Calu3 (cell line): ENCODE measurements around the gene ATG2A. TPM values are rescaled to one million over a fixed set of nuclear protein-coding genes. Genes with fewer than 3 reads are reported as not detected.

Source experiments
- BruUV-seq: library from RNA; stranded (reverse); fragments of 400-500 nt; replicated peaks from 2 replicates; lab custom pipeline; 2021; lab: Mats Ljungman, UMichigan
- CTCF ChIA-PET: fragments of 300-600 bp; sonication (Branson Sonifier 250); formaldehyde crosslinking; loops from one replicate; lab custom pipeline; 2022; ENCODE audit warnings: antibody characterized with exemption; lab: Charles Lee
- DNase-seq: peaks from one replicate; pipeline ENCODE4 v3.0.0; 2022
- H3K27ac Mint-ChIP-seq: one replicate; pipeline ENCODE4 v1.8.0; 2022; ENCODE audit warnings: mixed read lengths; ENCODE audit not compliant: unreplicated experiment
- H3K27me3 Mint-ChIP-seq: one replicate; pipeline ENCODE4 v1.8.0; 2022; ENCODE audit warnings: mixed read lengths; ENCODE audit not compliant: unreplicated experiment
- H3K36me3 Mint-ChIP-seq: one replicate; pipeline ENCODE4 v1.8.0; 2022; ENCODE audit warnings: mild to moderate bottlenecking, moderate library complexity, mixed read lengths; ENCODE audit not compliant: insufficient read depth, unreplicated experiment
- H3K4me1 Mint-ChIP-seq: one replicate; pipeline ENCODE4 v1.8.0; 2022; ENCODE audit warnings: mild to moderate bottlenecking, low read depth, mixed read lengths; ENCODE audit not compliant: unreplicated experiment
- H3K4me3 Mint-ChIP-seq: one replicate; pipeline ENCODE4 v1.8.0; 2022; ENCODE audit warnings: mild to moderate bottlenecking, low read depth, moderate library complexity, mixed read lengths; ENCODE audit not compliant: unreplicated experiment
- H3K9me3 Mint-ChIP-seq: one replicate; pipeline ENCODE4 v1.8.0; 2022; ENCODE audit warnings: low read depth, mixed read lengths; ENCODE audit not compliant: unreplicated experiment
- intact Hi-C: fragments of 100-400 bp; cut with micrococcal nuclease; formaldehyde crosslinking; loops from one replicate; pipeline ENCODE4 v1.10.0; 2022; ENCODE audit not compliant: unreplicated experiment
- total RNA-seq: library from RNA; stranded (reverse); gene quantifications from 2 replicates; pipeline ENCODE4 v1.2.3, GENCODE V29; 2022
- TF ChIP-seq, protein P1 (sequence below): fragments of 200-600 bp; IDR thresholded peaks from one replicate; pipeline ENCODE4 v1.8.0; 2022; ENCODE audit warnings: antibody characterized with exemption; ENCODE audit not compliant: unreplicated experiment

Gene ATG2A
- total RNA-seq, 1 experiment from 2014 or later, result 29.6 TPM

DNA sequence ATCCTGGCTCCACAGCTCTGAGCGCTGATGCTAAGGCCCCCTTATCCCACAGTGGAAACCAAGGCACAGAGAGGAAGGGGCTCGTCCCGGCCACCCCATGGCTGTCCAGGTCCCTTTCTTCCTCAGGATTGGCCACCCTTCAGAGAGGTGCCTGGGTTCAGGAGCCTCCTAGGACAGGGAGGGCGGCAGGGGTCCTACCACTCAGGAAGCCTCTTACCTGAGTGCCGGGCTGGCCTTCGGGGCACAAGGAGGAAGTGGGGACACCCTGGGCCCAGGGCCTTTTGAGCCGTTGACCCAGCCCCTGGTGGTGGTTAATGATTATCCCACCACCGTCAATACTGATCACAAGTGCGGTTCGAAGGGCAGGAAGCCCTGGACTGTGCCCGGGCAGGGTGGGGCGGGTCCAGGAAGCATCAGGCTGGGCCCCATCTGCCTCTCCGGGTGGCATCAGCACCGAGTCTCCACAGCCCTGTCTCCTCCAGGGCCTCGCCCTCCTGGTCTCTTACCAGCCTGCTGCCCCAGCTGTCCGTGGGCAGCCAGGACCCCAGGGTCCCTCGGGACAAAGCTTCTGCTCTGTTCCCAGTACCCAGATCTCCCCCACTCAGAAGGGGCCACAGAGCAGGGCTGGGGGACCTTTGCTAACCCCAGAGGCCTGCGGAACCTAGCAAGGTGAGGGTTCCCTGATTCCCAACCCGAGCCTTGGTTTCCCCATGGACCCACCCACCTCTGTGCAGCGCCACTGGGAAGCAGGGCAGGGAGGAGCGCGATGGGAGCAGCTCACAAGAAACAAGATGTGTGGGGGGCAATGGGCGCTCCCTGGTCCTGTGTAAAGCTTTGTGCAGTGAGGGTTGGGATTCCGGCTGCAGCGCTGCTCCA is 23.6 kb downstream of the ATG2A start:
- H3K4me1 Mint-ChIP-seq, result peaks cover 38% of the 10 kb centered on the region
- DNase-seq, result peak; percentile 81
- no peaks in the 10 kb centered on the region for H3K9me3 Mint-ChIP-seq
- CTCF ChIA-PET, result interaction anchor here (1.0 to 3.5 kb wide), 4 partner anchors 24 to 84 kb away, joined by 3 to 25 read pairs (median 4); no protein-coding TSS in a partner anchor
- TF ChIP-seq, protein P1, sequence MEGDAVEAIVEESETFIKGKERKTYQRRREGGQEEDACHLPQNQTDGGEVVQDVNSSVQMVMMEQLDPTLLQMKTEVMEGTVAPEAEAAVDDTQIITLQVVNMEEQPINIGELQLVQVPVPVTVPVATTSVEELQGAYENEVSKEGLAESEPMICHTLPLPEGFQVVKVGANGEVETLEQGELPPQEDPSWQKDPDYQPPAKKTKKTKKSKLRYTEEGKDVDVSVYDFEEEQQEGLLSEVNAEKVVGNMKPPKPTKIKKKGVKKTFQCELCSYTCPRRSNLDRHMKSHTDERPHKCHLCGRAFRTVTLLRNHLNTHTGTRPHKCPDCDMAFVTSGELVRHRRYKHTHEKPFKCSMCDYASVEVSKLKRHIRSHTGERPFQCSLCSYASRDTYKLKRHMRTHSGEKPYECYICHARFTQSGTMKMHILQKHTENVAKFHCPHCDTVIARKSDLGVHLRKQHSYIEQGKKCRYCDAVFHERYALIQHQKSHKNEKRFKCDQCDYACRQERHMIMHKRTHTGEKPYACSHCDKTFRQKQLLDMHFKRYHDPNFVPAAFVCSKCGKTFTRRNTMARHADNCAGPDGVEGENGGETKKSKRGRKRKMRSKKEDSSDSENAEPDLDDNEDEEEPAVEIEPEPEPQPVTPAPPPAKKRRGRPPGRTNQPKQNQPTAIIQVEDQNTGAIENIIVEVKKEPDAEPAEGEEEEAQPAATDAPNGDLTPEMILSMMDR, result no peak
- BruUV-seq, result no TSS peak
- H3K4me3 Mint-ChIP-seq, result peak overlapping the region; percentile 80
- intact Hi-C loops, result loop anchor here (2.0 kb wide), 1 partner anchor 39 kb away; no protein-coding TSS in a partner anchor
- peaks cover 65% of the 10 kb centered on the region for H3K36me3 Mint-ChIP-seq
- peak overlapping the region; percentile 20 for H3K27ac Mint-ChIP-seq
- no peaks in the 10 kb centered on the region for H3K27me3 Mint-ChIP-seq

DNA sequence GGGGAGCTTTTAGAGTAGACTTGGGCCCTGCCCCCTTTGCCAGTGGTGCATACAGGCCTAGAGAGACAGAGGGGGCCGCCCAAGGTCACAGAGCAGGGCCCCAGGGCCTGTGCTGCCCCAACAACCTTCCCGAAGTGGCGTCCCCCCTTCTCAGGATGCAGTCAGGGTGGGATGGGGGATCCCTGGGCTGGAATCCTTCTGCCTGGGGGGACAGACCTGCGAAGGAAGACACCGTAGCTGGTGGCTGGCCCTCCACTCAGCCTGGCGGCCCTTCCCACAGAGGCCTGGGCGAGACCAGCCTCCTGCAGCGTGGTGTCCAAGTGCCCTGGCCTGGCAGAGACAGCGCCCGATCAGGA is 24.2 kb downstream of the ATG2A start:
- Mint-ChIP-seq H3K4me3 (peak overlapping the region; percentile 80), H3K36me3 (peaks cover 70% of the 10 kb centered on the region), H3K27me3 (no peaks in the 10 kb centered on the region), H3K4me1 (peaks cover 44% of the 10 kb centered on the region), H3K27ac (no peak overlapping the region), H3K9me3 (no peaks in the 10 kb centered on the region)
- DNase-seq, result no peak
- CTCF ChIA-PET, result interaction anchor here (1.6 to 3.5 kb wide), 2 partner anchors 38 to 45 kb away, joined by 5 to 25 read pairs; no protein-coding TSS in a partner anchor
- TF ChIP-seq, protein P1, result no peak
- intact Hi-C loops, result no loop called here
- TSS peak; percentile 54 for BruUV-seq

DNA sequence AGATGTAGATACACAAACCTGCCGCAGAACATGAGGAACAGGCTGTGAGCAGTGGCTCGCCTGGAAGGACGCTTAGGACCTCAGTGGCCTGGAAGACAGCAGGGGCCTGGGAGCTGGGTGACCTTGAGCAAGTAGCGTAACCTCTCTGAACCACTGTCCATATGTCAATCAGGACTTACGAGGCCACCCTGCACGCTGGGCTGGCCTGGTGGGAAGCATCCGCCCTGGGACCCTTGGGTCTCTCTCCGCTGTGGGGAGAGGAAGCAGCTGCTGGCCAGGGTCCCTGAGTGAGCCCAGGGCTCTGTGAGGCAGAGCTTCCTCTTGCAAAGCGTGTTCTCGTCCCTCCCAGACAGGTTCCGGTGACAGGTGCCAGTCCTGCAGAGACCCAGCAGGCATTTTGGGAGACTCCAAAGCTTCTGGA is 24.6 kb downstream of the ATG2A start:
- peak overlapping the region; percentile 86 for H3K27ac Mint-ChIP-seq
- TF ChIP-seq, protein P1, result no peak
- no peaks in the 10 kb centered on the region for H3K9me3 Mint-ChIP-seq
- peaks cover 74% of the 10 kb centered on the region for H3K36me3 Mint-ChIP-seq
- no peaks in the 10 kb centered on the region for H3K27me3 Mint-ChIP-seq
- H3K4me1 Mint-ChIP-seq, result peaks cover 48% of the 10 kb centered on the region
- intact Hi-C loops, result no loop called here
- no peak for DNase-seq
- H3K4me3 Mint-ChIP-seq, result peak overlapping the region; percentile 80
- BruUV-seq, result no TSS peak
- CTCF ChIA-PET, result interaction anchor here (0.6 to 3.5 kb wide), 3 partner anchors 13 to 45 kb away, joined by 5 to 25 read pairs (median 11); no protein-coding TSS in a partner anchor

DNA sequence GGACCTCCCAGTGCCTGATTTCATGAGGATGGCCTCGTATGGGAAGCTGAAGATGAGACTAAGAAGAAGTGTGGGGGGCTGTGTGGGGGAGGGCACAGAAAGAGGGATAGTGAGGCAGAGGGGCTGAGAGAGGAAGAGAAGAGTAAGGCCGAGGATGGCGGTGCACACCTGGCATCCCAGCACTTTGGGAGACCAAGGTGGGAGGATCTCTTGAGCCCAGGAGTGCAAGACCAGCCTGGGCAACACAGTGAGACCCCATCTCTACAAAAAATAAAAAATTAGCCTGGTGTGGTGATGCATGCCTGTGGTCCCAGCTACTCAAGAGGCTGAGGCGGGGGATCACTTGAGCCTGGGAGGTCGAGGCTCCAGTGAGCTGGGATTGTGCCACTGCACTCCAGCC is 25.1 kb downstream of the ATG2A start:
- intact Hi-C loops, result no loop called here
- H3K27me3 Mint-ChIP-seq, result no peaks in the 10 kb centered on the region
- no peaks in the 10 kb centered on the region for H3K9me3 Mint-ChIP-seq
- no TSS peak for BruUV-seq
- TF ChIP-seq, protein P1, result no peak
- no peak for DNase-seq
- peak overlapping the region; percentile 80 for H3K4me3 Mint-ChIP-seq
- peaks cover 74% of the 10 kb centered on the region for H3K36me3 Mint-ChIP-seq
- CTCF ChIA-PET, result interaction anchor here (0.6 to 3.5 kb wide), 3 partner anchors 13 to 44 kb away, joined by 5 to 25 read pairs (median 11); no protein-coding TSS in a partner anchor
- H3K27ac Mint-ChIP-seq, result peak overlapping the region; percentile 86
- H3K4me1 Mint-ChIP-seq, result peaks cover 52% of the 10 kb centered on the region
